Panc1 (cell line): Measurements from ENCODE around the gene MYCBP2.

Source experiments
- REST ChIP-seq, 2 experiments: IDR thresholded peaks; 2 replicates each; pipeline ENCODE4 v1.6.1; 2011 to 2012; ENCODE audit warnings: low read depth in 2 of 2, control low read depth in 1 of 2, low read length in 1 of 2, mild to moderate bottlenecking in 1 of 2, moderate library complexity in 1 of 2; ENCODE audit not compliant: insufficient read depth in 1 of 2
- TCF7L2 ChIP-seq: IDR thresholded peaks from 2 replicates; pipeline ENCODE4 v1.6.1; 2011; ENCODE audit warnings: mild to moderate bottlenecking, low read depth, low read length, inconsistent platforms

- TF ChIP-seq TCF7L2: no peak
- no peak for TF ChIP-seq REST (IDR thresholded peaks at IDR 0.05; ENCODE audit: insufficient read depth in 1 of 2, low read depth in 2 of 2, low read length in 1 of 2)
These were observed 3.0 kb downstream of the MYCBP2 start for GRCh38 chr13:77323858-77324257.
